Liver (tissue), 9 donors: ENCODE results near the gene FNBP1. TPM values are rescaled to one million over a fixed set of nuclear protein-coding genes. Genes with fewer than 3 reads are reported as not detected.
A peak's percentile ranks its signal among the peaks of the same experiment; 100 is the strongest.

Experiments used
- DNase-seq: peaks from one replicate; pipeline ENCODE4 v3.0.0-alpha.2; 2017; ENCODE audit warnings: low spot score
- H3K27ac ChIP-seq, 2 donors: one replicate each; pipeline ENCODE4 v1.7.0; 2013; ENCODE audit warnings: inconsistent platforms in 2 of 2, low read length in 2 of 2, control low read depth in 1 of 2, low read depth in 1 of 2, mild to moderate bottlenecking in 1 of 2
- H3K27me3 ChIP-seq, 4 donors: one replicate each; pipeline versions ENCODE4 v1.6.1 to v1.7.0; 2013; ENCODE audit warnings: low read length in 3 of 4, inconsistent platforms in 1 of 4, mild to moderate bottlenecking in 1 of 4, moderate library complexity in 1 of 4; ENCODE audit not compliant: control insufficient read depth in 4 of 4, insufficient read depth in 4 of 4
- H3K36me3 ChIP-seq, 4 donors: one replicate each; pipeline versions ENCODE4 v1.6.1 to v1.7.0; 2013; ENCODE audit warnings: low read length in 3 of 4, mild to moderate bottlenecking in 3 of 4, low read depth in 1 of 4, moderate library complexity in 1 of 4; ENCODE audit not compliant: control insufficient read depth in 4 of 4, insufficient read depth in 3 of 4
- H3K4me1 ChIP-seq, 4 donors: one replicate each; pipeline versions ENCODE4 v1.6.1 to v1.7.0; 2013; ENCODE audit warnings: low read length in 3 of 4, mild to moderate bottlenecking in 3 of 4, moderate library complexity in 1 of 4; ENCODE audit not compliant: control insufficient read depth in 4 of 4, insufficient read depth in 4 of 4
- H3K4me3 ChIP-seq, 3 donors: one replicate each; pipeline versions ENCODE4 v1.6.1 to v1.7.0; 2013; ENCODE audit warnings: low read length in 3 of 3, control low read depth in 1 of 3, low read depth in 1 of 3, mild to moderate bottlenecking in 1 of 3
- H3K9ac ChIP-seq, 2 donors: one replicate each; pipeline ENCODE4 v1.7.0; 2013; ENCODE audit warnings: low read length in 2 of 2, mild to moderate bottlenecking in 2 of 2, moderate library complexity in 2 of 2, control low read depth in 1 of 2, low read depth in 1 of 2
- H3K9me3 ChIP-seq, 4 donors: one replicate each; pipeline versions ENCODE4 v1.6.1 to v1.7.0; 2013; ENCODE audit warnings: low read length in 3 of 4; ENCODE audit not compliant: control insufficient read depth in 4 of 4
- ATF3 ChIP-seq: IDR thresholded peaks from 2 replicates; pipeline ENCODE4 v1.6.1; 2016; ENCODE audit warnings: antibody characterized with exemption
- CTCF ChIP-seq: fragments of 150-350 bp; IDR thresholded peaks from 2 replicates; pipeline ENCODE4 v1.5.1; 2017; ENCODE audit warnings: improper control_type of control experiment, low read depth, low read length; ENCODE audit not compliant: missing input control
- EGR1 ChIP-seq, 2 donors: IDR thresholded peaks; 2 replicates each; pipeline ENCODE4 v1.6.1; 2016 to 2018; ENCODE audit warnings: antibody characterized with exemption in 2 of 2, low read depth in 2 of 2
- FOXA1 ChIP-seq: IDR thresholded peaks from 2 replicates; pipeline ENCODE4 v1.6.1; 2016; ENCODE audit warnings: antibody characterized with exemption
- FOXA2 ChIP-seq: IDR thresholded peaks from 2 replicates; pipeline ENCODE4 v1.6.1; 2016; ENCODE audit warnings: antibody characterized with exemption
- GABPA ChIP-seq, 2 donors: IDR thresholded peaks in 1 of 2; conservative IDR thresholded peaks in 1 of 2; 2 replicates each; pipeline ENCODE4 v1.6.1; 2016; ENCODE audit warnings: antibody characterized with exemption in 2 of 2, mild to moderate bottlenecking in 1 of 2, moderate library complexity in 1 of 2
- HNF4A ChIP-seq, 2 donors: conservative IDR thresholded peaks; 2 replicates each; pipeline ENCODE4 v1.6.1; 2016; ENCODE audit warnings: antibody characterized with exemption in 2 of 2, mild to moderate bottlenecking in 2 of 2
- JUND ChIP-seq, 2 donors: IDR thresholded peaks; 2 replicates each; pipeline ENCODE4 v1.6.1; 2016; ENCODE audit warnings: antibody characterized with exemption in 2 of 2
- MAX ChIP-seq: IDR thresholded peaks from 2 replicates; pipeline ENCODE4 v1.6.1; 2016; ENCODE audit warnings: antibody characterized with exemption
- NR2F2 ChIP-seq: IDR thresholded peaks from 2 replicates; pipeline ENCODE4 v1.6.1; 2016; ENCODE audit warnings: antibody characterized with exemption
- RAD21 ChIP-seq, 2 donors: IDR thresholded peaks; 2 replicates each; pipeline ENCODE4 v1.6.1; 2016; ENCODE audit warnings: antibody characterized with exemption in 2 of 2, mild to moderate bottlenecking in 2 of 2
- REST ChIP-seq: IDR thresholded peaks from 2 replicates; pipeline ENCODE4 v1.6.1; 2016; ENCODE audit warnings: antibody characterized with exemption, mild to moderate bottlenecking
- RXRA ChIP-seq, 2 donors: IDR thresholded peaks; 2 replicates each; pipeline ENCODE4 v1.6.1; 2017 to 2018; ENCODE audit warnings: antibody characterized with exemption in 2 of 2, mild to moderate bottlenecking in 1 of 2
- SP1 ChIP-seq: IDR thresholded peaks from 2 replicates; pipeline ENCODE4 v1.6.1; 2018; ENCODE audit warnings: antibody characterized with exemption, mild to moderate bottlenecking
- YY1 ChIP-seq: IDR thresholded peaks from 2 replicates; pipeline ENCODE4 v1.6.1; 2016; ENCODE audit warnings: antibody characterized with exemption, mild to moderate bottlenecking
- ZBTB33 ChIP-seq: IDR thresholded peaks from 2 replicates; pipeline ENCODE4 v1.6.1; 2016; ENCODE audit warnings: antibody characterized with exemption
- WGBS: extraction: QIAGEN DNeasy Blood & Tissue Kit; methylation state at CpG from one replicate; pipeline ENCODE4 v1.1.7; 2013; 5-methylcytosine and 5-hydroxymethylcytosine counted together
- polyA plus RNA-seq, 2 donors: library from polyadenylated mRNA; stranded (reverse) in 1 of 2; unstranded in 1 of 2; fragments of 200-250 nt in 1 of 2; fragments of >200 nt in 1 of 2; fragmentation: Nextera tagmentation in 1 of 2; extraction: Ambion mirVana in 1 of 2; gene quantifications; one replicate each; pipeline versions ENCODE4 v1.2.1 to v1.2.3, GENCODE V29; 2013 to 2015
- total RNA-seq, 2 donors: library from RNA; depleted of rRNA; stranded (reverse); fragments of >200 nt; gene quantifications; one replicate each; pipeline ENCODE4 v1.2.3, GENCODE V29; 2014
- donor health status: healthy.
- donor health status: healthy.
- donor health status: healthy.
- donor health status: healthy.
- donor health status: healthy.

FNBP1 gene
- total and polyA plus RNA-seq, 4 donors, result 6.6 to 15.6 (median 12.3) TPM

GRCh38 chr9:130078547-130078946 is 35.6 kb upstream of the FNBP1 start:
- no peaks in the 10 kb centered on the region for H3K27me3 ChIP-seq
- TF ChIP-seq FOXA1 (no peak), ATF3 (no peak)

GRCh38 chr9:130073373-130073772 is 30.4 kb upstream of the FNBP1 start:
- WGBS, result 59% methylated on average over 2 of the region's 2 CpGs
- H3K4me1 ChIP-seq, result no peaks in the 10 kb centered on the region

More at GRCh38 chr9:130078547-130078946, 35.6 kb upstream of the FNBP1 start:
- no peaks in the 10 kb centered on the region for H3K9me3 ChIP-seq
- WGBS, result 96% methylated on average over 3 of the region's 3 CpGs
- no peak overlapping the region for H3K4me3 ChIP-seq
- DNase-seq, result no peak
- no peaks in the 10 kb centered on the region for H3K4me1 ChIP-seq
- peaks cover 11 to 40% (median 36%) of the 10 kb centered on the region in 4 donors for H3K36me3 ChIP-seq
- no peak overlapping the region for H3K9ac ChIP-seq
- H3K27ac ChIP-seq, result no peak overlapping the region

GRCh38 chr9:130072515-130073235 is 29.7 kb upstream of the FNBP1 start:
- Histone ChIP-seq H3K9ac (no peak overlapping the region), H3K4me3 (no peak overlapping the region), H3K27ac (no peak overlapping the region), H3K9me3 (no peaks in the 10 kb centered on the region), H3K27me3 (no peaks in the 10 kb centered on the region), H3K4me1 (no peaks in the 10 kb centered on the region), H3K36me3 (peaks cover 3 to 13% (median 9%) of the 10 kb centered on the region in 4 donors)
- 81% methylated on average over 9 of the region's 9 CpGs for WGBS
- DNase-seq, result no peak
- TF ChIP-seq HNF4A (conservative IDR thresholded peaks at IDR 0.05), result no peak
- TF ChIP-seq ZBTB33, result no peak
- TF ChIP-seq FOXA1, result no peak
- TF ChIP-seq CTCF, result no peak
- no peak for TF ChIP-seq RXRA (IDR thresholded peaks at IDR 0.05)
- no peak for TF ChIP-seq FOXA2
- TF ChIP-seq JUND (IDR thresholded peaks at IDR 0.05), result no peak
- no peak for TF ChIP-seq SP1
- no peak for TF ChIP-seq EGR1 (IDR thresholded peaks at IDR 0.05; ENCODE audit: low read depth in 2 of 2)
- no peak for TF ChIP-seq YY1
- no peak for TF ChIP-seq GABPA (IDR thresholded peaks at IDR 0.05 in 1 of 2, conservative IDR thresholded peaks at IDR 0.05 in 1 of 2)

More at GRCh38 chr9:130073373-130073772, 30.4 kb upstream of the FNBP1 start:
- Histone ChIP-seq H3K9me3 (no peaks in the 10 kb centered on the region), H3K27me3 (no peaks in the 10 kb centered on the region), H3K9ac (no peak overlapping the region), H3K36me3 (peaks cover 3 to 14% (median 11%) of the 10 kb centered on the region in 4 donors), H3K4me3 (no peak overlapping the region), H3K27ac (no peak overlapping the region)
- peak; percentile 78 for TF ChIP-seq NR2F2
- TF ChIP-seq RAD21 (IDR thresholded peaks at IDR 0.05), result peak in 1 of 2 donors; percentile 8
- TF ChIP-seq MAX, result no peak
- TF ChIP-seq SP1, result peak; percentile 17
- no peak for TF ChIP-seq REST
- TF ChIP-seq JUND (IDR thresholded peaks at IDR 0.05), result no peak
- no peak for DNase-seq
